LHCN-M2 (cell line): Measurements from ENCODE around the gene INF2. TPM values are rescaled to one million over a fixed set of nuclear protein-coding genes. Genes with fewer than 3 reads are reported as not detected.
A peak's percentile ranks its signal among the peaks of the same experiment; 100 is the strongest.

ENCODE experiments used
- DNase-seq: peaks from one replicate; pipeline ENCODE4 v3.0.0-alpha.2; 2012; ENCODE audit warnings: low read depth
- total RNA-seq: library from RNA; depleted of rRNA; stranded (reverse); fragments of >200 nt; gene quantifications from 2 replicates; pipeline ENCODE4 v1.2.3, GENCODE V29; 2014

The INF2 gene
- total RNA-seq, 1 experiment from 2014 or later = 78.1 TPM

DNA sequence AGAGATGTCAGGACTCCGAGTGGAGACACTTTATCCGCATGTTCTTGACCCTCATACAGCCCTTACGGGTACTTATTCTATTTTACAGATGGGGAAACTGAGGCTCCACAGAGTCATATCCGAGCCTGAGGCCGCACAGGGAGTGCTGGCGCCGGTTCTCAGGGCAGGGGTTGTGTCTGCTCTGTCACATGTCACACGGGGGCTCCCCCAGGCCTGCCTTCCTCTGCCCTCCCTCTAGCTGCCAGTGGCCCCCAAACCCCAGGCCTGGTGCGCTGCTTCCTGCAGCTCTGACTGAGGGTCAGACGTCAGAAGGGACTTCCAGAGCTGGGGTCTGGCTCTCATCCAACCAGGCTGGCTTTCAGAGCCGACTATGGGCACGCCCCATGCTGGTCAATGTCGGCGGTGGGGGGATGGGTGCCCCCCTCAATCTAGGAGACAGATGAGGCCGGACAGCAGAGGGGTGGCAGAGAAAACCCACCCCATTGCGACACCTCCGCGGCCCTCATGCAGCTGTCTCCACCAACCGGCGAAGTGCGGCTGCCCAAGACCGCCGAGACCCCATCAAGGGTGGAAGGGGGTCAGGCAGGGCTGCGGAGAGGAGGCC lies 811 bp upstream of the INF2 start:
- DNase-seq = peak; percentile 66

- DNase-seq = no peak
These were observed 678 bp downstream of the INF2 start for GRCh38 chr14:104689881-104690711.

- DNase-seq = no peak
These were observed 1.5 kb downstream of the INF2 start for GRCh38 chr14:104690861-104691455.

DNA sequence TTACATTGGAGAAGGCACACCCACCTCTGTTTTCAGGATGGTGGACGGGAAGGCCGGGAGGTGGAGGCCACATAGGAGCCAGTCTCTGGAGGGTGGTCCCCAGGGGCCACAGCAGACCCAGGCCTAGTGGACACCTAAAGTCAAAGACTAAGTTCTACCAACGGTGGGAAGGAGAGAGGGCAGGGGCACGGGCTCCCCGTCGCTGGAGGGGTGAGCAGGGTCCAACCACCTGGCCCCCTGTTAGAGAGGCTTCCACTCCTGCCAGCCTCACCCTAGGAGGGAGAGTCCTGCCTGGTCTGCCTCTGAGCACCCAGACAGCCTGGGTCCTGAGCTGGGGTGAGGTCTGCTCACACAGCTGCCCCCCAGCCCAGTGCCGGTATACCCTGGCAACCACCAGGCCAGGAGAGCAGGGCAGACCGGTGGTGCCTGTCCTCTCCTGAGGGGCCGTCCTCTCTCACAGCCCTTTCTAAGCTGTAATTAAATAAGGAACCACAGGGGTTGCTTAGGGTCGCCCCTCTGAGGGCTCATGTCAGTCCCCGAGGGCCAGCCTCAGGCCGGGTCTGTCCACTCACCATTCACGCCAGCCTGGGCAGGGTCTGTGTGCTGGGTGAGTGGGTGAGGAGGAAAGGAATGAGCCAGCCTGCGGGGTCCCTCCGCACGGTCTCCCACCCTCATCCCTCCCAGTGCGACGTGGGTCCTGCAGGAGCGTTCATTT lies 2.3 kb downstream of the INF2 start:
- DNase-seq = no peak

DNA sequence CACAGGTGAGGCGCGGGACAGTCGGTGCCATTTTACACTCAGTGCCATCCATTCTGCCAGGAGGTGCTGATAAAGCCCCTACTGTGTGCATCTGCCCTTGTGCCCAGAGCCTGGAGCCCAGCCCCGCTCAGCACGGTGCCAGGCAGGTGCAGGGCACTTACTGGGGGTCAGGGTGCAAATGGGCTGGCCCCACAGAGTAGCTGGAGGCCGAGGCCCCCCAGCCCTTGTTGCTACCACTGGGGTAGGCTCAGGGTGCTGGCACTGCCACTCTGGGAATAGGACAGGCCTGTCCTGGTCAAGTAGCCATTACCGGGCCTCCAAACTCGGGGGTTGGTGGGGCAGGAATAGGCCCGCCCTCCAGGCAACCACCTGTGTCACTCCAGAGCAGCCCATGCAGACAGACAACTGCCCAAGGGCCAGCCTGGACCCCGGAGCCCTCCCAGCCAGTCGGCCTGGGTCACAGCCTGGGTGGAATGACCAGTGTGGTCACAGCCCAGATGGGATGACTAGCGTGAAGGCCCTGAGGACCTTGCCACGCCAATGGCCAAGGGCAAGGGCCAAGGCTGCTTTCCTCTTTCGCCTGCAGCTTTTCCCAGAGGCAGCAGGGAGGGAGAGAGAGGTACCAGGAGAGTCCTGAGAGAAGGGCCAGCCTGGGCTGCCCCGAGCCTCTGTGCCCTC lies 3.0 kb downstream of the INF2 start:
- no peak for DNase-seq

GRCh38 chr14:104692939-104693315 lies 3.5 kb downstream of the INF2 start:
- no peak for DNase-seq

GRCh38 chr14:104693482-104694431 lies 4.3 kb downstream of the INF2 start:
- no peak for DNase-seq

DNA sequence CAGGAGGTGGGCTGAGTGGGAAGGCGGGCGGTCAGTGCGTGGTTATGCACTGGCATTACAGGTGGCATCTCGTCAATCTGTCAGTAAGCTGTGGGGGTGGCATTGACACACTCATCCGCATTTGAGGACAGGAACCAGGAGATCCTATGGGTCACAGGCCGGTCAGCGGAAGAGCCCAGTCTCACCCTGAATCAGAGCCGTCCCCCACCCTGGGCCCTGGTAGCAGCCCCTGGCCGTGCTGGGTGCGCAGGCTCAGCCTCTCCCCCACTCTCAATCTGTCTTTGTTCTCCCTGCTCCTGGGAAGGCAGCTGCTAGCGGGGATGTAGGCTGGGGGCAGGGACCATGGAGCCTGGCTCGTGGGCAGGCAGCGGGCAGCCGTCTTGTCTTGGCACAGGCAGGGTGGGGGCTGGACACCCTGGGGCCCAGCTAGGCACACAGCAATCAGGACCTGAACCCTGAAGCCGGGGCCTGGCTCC lies 5.1 kb downstream of the INF2 start:
- no peak for DNase-seq

DNA sequence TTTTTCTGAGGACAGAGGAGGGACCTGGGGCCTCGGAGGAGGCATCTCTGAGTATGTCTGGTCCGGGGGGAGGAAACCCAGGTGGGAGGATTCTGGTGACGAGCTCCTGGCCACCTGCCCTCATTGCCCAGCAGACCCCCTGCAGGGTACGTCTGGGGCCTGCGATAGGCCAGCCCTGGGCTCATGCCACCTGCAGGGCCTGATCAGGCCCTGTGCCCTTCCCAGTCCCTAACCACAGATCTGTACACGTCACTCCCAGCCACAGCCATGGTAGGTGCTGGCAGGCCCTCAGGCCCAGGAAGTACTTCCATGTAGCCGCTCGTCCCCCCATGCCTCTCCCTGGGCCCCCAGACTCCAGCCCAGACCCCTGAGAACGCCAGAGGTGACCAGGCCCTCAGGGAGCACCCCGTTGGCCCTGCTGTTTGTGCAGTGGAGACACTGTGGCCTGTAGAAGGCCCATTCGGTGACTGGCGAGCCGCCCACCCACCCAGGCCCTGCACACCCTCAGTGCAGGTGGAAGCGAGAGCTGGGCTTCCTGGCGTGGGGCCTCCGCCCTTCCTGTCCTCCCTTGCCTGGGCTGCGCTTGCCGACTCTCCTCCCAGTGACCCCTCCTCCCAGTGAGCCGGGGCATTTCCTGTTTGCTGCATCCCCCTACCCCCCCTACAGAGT lies 5.7 kb downstream of the INF2 start:
- DNase-seq = no peak

- DNase-seq = no peak
These were observed 6.2 kb downstream of the INF2 start for GRCh38 chr14:104695660-104696000.

DNA sequence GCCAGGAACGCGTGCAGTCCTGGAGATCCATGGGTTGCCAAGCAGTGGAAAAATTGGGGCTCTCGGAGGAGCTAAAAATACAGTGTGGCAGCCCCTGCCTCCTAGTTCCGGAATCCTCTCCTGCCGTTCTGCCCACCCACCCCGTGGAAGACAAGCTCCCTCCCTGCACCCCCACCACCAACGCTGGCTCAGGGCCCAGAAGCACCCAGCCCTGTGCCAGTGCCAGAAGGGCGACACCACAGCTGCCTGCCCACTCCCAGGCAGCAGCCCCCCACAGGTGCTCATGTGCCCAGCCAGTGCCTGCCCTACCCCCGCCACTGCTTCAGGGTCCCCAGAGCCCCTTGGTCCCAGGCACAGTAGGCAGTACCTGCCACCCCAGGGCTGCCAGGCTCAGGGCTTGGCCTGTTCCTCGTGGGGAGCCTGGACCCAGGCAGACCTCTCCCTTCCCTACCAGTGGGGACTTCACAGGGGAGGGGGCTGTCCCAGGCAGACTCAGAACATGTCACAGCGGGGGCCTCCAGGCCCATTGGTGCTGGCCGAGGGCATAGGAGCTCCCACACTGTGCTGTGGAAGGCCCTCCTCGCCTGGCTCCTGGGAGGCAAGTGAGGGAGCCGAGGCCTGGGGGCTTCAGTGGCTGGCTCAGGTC lies 7.4 kb downstream of the INF2 start:
- DNase-seq = no peak

- no peak for DNase-seq
These were observed 7.9 kb downstream of the INF2 start for GRCh38 chr14:104697317-104697703.

- no peak for DNase-seq
These were observed 8.6 kb downstream of the INF2 start for GRCh38 chr14:104697892-104698583.

GRCh38 chr14:104698688-104699425 lies 9.4 kb downstream of the INF2 start:
- no peak for DNase-seq

- DNase-seq = no peak
These were observed 10.0 kb downstream of the INF2 start for GRCh38 chr14:104699426-104699748.

DNA sequence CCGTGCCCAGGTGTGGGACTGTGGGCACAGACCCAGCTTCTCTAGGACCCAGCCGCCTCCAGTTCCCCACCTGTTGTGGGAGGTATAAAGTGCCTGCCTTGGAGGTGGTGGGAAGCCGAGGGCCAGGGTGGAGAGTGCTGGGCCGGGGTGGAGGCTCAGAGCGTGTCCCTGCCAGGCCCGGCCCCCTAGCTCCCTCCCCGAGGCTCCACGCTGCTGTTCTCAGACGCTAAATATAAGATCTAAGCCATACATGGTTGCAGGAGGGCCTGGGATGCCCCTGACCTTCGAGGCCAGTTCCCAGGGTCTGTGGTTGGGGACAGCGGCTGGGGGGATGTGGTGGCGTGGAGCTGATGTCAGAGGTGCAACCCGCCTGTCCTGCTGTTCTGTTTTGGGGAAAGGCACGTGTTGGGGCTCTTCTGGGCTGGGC lies 10.8 kb downstream of the INF2 start:
- DNase-seq = no peak

GRCh38 chr14:104700747-104701217 lies 11.4 kb downstream of the INF2 start:
- no peak for DNase-seq
